Measurements from ENCODE around the gene NALCN. TPM values are rescaled to one million over a fixed set of nuclear protein-coding genes. Genes with fewer than 3 reads are reported as not detected.

NALCN gene
- total and polyA plus RNA-seq, 2 of the 8 experiments (the other 6 are each of a cell fraction or from before 2014, with no cell fraction given), result 0.26 to 0.54 TPM

GRCh38 chr13:101238555-101238954 lies 177.8 kb downstream of the NALCN start (continued):
- no peak for TF ChIP-seq RXRA (IDR thresholded peaks at IDR 0.05; ENCODE audit: insufficient read depth, low read depth, low read length)

Data from H1 (cell line).